ENCODE results near the gene VIL1.
A peak's percentile ranks its signal among the peaks of the same experiment; 100 is the strongest.

The VIL1 gene

GRCh38 chr2:218406209-218406948 is 12.5 kb upstream of the VIL1 start:
- DNase-seq (ENCODE audit: low spot score), result peak; percentile 98

GRCh38 chr2:218406949-218407618 is 11.8 kb upstream of the VIL1 start:
- no peak for DNase-seq (ENCODE audit: low spot score)

- DNase-seq (ENCODE audit: low spot score), result no peak
Measured at GRCh38 chr2:218407717-218408116, 11.2 kb upstream of the VIL1 start.

GRCh38 chr2:218418321-218418716 is 604 bp upstream of the VIL1 start:
- no peak for DNase-seq (ENCODE audit: low spot score)

- DNase-seq (ENCODE audit: low spot score), result no peak
Measured at GRCh38 chr2:218419630-218420216, 800 bp downstream of the VIL1 start.

DNA sequence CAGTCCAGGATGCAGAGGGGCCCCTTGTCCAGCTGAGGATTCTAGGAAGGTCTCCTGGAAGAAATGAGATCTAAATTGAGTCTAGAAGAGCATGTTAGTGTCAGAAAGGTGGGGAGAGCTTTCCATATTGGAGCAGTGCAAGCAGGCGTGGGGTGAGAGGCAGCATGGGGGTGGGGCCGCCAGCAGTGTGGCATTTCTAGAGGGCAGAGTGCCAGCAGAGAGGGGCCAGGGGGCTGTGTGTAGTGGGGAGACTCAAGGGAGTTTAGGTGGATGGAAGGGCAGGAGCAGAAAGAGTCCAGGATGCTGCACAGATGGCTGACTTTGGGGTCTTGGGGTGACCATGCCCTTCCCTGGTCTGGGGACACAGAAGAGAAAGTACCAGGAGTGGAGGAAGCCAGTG is 2.1 kb downstream of the VIL1 start:
- DNase-seq (ENCODE audit: low spot score), result no peak

- DNase-seq (ENCODE audit: low spot score), result no peak
Measured at GRCh38 chr2:218422403-218423086, 3.6 kb downstream of the VIL1 start.

GRCh38 chr2:218423584-218423983 is 4.7 kb downstream of the VIL1 start:
- no peak for DNase-seq (ENCODE audit: low spot score)

DNA sequence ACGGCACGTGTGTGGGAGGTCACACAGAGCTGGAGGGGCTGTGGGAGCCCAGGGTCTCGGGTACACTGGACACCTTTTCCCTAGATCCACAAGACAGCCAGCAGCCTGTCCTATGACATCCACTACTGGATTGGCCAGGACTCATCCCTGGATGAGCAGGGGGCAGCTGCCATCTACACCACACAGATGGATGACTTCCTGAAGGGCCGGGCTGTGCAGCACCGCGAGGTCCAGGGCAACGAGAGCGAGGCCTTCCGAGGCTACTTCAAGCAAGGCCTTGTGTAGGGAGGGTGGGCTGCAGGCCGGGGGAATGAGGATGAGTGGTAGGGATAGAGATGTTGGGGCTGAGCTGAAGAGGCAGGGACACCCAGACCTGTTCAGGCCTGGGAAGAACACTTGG is 6.6 kb downstream of the VIL1 start:
- no peak for DNase-seq (ENCODE audit: low spot score)

DNA sequence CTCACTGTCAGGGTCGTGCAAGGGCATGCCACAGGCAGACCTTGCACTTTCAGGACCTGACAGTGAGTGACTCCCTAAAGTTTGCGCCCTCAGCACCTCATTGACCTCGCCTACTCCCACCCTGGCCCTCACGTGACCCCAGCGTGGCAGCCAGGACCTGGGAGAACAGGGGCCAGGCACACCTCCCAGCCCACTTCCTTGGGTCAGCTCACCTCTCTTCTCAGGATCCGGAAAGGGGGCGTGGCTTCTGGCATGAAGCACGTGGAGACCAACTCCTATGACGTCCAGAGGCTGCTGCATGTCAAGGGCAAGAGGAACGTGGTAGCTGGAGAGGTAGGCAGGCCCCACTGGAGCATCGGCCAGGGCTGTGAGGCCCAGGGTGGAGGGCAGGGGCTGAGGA is 8.8 kb downstream of the VIL1 start:
- no peak for DNase-seq (ENCODE audit: low spot score)

GRCh38 chr2:218428846-218429558 is 10.1 kb downstream of the VIL1 start:
- DNase-seq (ENCODE audit: low spot score), result no peak

DNA sequence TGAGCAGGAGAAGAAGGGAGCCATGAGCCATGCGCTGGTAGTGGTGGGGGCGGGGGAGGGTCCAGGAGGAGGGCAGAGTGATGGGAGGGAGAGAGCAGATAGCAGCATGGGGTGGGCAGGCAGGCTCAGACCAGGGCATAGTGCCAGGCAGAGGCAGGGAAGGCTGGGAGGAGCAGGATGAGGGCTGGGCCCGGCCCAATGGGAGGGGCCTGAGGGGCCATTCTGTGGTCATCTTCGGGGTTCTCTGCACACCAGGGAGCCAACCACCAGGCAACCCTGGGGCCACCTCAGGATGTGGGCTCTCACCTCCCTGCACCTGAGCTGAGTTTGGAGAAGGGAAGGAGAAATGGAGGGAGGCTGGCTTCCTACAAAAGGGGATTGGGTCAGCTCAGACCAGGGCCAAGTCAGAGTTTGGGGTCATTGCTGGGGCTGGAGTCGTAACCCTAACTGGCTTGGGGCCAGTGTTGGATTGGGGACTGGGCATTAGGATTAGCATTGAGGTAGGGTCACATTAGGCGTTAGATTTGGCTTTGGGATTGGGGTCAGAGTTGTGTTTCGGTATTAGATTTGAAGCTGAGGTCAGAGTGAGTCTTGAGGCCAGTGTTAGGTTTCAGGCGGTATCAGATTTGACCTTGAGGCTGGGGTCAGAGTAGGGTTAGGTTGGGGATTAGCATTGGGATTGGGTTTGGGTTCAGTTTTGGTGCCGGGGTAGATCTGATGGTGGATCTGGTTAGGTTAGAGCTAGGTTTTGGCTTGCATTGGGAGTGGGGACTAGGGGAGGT is 11.2 kb downstream of the VIL1 start:
- no peak for DNase-seq (ENCODE audit: low spot score)

- no peak for DNase-seq (ENCODE audit: low spot score)
Measured at GRCh38 chr2:218430721-218431120, 11.8 kb downstream of the VIL1 start.

GRCh38 chr2:218431878-218432277 is 13.0 kb downstream of the VIL1 start:
- DNase-seq (ENCODE audit: low spot score), result no peak

GRCh38 chr2:218432676-218433365 is 13.9 kb downstream of the VIL1 start:
- DNase-seq (ENCODE audit: low spot score), result no peak

DNA sequence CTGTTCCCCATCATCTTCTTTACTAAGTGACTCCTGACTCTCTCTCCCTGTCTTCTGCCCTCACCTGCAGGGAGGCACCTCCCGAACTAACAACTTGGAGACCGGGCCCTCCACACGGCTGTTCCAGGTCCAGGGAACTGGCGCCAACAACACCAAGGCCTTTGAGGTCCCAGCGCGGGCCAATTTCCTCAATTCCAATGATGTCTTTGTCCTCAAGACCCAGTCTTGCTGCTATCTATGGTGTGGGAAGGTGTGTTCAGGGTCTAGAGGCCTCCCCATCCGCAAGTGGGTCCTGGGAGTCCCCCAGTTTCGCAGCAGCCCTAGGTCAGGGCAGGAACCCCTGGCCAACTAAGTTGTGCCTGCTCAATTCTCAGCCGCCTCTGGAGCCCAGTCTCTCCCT is 15.5 kb downstream of the VIL1 start:
- DNase-seq (ENCODE audit: low spot score), result no peak

- peak; percentile 46 for DNase-seq (ENCODE audit: low spot score)
Measured at GRCh38 chr2:218435003-218435982, 16.4 kb downstream of the VIL1 start.

DNA sequence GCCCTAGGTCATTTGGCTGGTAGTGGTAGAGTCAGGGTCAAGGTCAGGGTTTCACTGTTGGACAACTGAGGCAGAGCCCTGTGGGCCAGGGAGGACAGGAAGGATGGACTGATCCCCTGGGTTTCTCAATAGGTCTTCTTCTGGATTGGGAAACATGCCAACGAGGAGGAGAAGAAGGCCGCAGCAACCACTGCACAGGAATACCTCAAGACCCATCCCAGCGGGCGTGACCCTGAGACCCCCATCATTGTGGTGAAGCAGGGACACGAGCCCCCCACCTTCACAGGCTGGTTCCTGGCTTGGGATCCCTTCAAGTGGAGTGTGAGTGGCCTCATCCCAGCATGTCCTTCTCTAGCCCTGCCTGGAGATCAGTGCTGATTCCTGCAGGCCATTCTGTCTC is 18.1 kb downstream of the VIL1 start:
- no peak for DNase-seq (ENCODE audit: low spot score)

GRCh38 chr2:218437969-218438368 is 19.0 kb downstream of the VIL1 start:
- DNase-seq (ENCODE audit: low spot score), result no peak

- DNase-seq (ENCODE audit: low spot score), result no peak
Measured at GRCh38 chr2:218438596-218438995, 19.7 kb downstream of the VIL1 start.
